MM.1S (cell line): ENCODE results near the gene FAM174C.

Source experiments
- EZH2 ChIP-seq: fragments of 300-600 bp; sonication (generic); optimal IDR thresholded peaks from 2 replicates; pipeline ENCODE3; 2017; ENCODE audit warnings: low read depth, mild to moderate bottlenecking, antibody characterized with exemption, low read length, mixed read lengths
- EZH2phosphoT487 ChIP-seq: fragments of 300-600 bp; sonication (generic); IDR thresholded peaks from 2 replicates; pipeline ENCODE4 v1.6.1; 2018; ENCODE audit warnings: antibody characterized with exemption, low read length
- TF ChIP-seq, protein P1 (sequence below): fragments of 300-600 bp; sonication (generic); IDR thresholded peaks from 2 replicates; pipeline ENCODE4 v1.5.1; 2016; ENCODE audit warnings: antibody characterized with exemption, low read length, mixed read lengths

DNA sequence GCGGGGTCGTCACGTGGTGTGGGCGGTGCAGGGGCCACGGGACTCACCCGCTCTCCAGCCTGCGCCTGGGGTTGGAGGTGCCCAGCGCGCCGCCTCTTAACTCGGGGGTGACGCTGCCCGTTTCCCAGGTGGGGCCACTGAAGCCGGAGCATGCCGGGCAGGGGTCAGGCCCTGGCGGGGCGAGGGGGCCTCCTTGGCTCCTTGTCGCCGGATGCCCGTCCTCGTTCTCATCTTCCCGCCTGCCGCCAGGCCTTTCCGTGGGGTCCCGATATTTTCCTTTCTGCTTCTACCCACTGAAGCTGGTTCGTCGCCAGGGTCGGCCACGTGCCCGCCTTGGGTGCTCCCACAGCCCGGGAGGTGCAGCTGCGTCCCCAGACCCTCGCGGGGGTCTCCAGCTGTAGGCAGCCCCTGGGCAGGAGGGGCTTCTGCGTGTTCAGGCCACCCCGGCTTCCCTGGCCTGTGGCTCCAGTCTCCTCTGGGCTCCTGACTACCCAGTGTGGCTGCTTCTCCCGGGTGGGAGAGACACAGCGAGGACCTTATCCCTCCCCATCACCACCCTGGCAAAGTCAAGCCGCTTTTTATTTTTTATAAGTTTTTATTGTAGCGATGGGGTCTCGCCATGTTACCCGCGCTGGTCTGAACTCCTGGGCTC, 772 bp downstream of the FAM174C start:
- TF ChIP-seq, protein P1, sequence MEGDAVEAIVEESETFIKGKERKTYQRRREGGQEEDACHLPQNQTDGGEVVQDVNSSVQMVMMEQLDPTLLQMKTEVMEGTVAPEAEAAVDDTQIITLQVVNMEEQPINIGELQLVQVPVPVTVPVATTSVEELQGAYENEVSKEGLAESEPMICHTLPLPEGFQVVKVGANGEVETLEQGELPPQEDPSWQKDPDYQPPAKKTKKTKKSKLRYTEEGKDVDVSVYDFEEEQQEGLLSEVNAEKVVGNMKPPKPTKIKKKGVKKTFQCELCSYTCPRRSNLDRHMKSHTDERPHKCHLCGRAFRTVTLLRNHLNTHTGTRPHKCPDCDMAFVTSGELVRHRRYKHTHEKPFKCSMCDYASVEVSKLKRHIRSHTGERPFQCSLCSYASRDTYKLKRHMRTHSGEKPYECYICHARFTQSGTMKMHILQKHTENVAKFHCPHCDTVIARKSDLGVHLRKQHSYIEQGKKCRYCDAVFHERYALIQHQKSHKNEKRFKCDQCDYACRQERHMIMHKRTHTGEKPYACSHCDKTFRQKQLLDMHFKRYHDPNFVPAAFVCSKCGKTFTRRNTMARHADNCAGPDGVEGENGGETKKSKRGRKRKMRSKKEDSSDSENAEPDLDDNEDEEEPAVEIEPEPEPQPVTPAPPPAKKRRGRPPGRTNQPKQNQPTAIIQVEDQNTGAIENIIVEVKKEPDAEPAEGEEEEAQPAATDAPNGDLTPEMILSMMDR, result no peak
- TF ChIP-seq EZH2phosphoT487 (no peak), EZH2 (no peak)
